A673 (cell line): ENCODE data around the gene FHIP2A. TPM values are rescaled to one million over a fixed set of nuclear protein-coding genes. Genes with fewer than 3 reads are reported as not detected.

Experiments used
- BruUV-seq: library from RNA; stranded (reverse); fragments of 400-500 nt; replicated peaks from 2 replicates; lab custom pipeline; 2021; lab: Mats Ljungman, UMichigan
- CTCF ChIA-PET: fragments of 300-600 bp; sonication (Branson Sonifier 250); formaldehyde crosslinking; loops from one replicate; lab custom pipeline; 2022; ENCODE audit warnings: antibody characterized with exemption; lab: Charles Lee
- POLR2A ChIA-PET: fragments of 300-600 bp; sonication (Branson Sonifier 250); formaldehyde crosslinking; loops from one replicate; lab custom pipeline; 2022; ENCODE audit warnings: antibody characterized with exemption; ENCODE audit not compliant: low non-redundant PET; lab: Charles Lee
- DNase-seq: peaks from one replicate; pipeline ENCODE4 v3.0.0-alpha.2; 2015; ENCODE audit warnings: low spot score
- H3K27ac ChIP-seq: fragments of 200-600 bp; sonication (generic); 2 replicates; pipeline ENCODE4 v1.5.1; 2016; ENCODE audit warnings: mixed run types, low read depth, mild to moderate bottlenecking, mixed read lengths, antibody characterized with exemption, low read length; ENCODE audit not compliant: poor library complexity, severe bottlenecking
- H3K27me3 ChIP-seq: fragments of 200-600 bp; sonication (generic); replicated peaks from 2 replicates; pipeline ENCODE4 v1.6.1; 2017; ENCODE audit warnings: mixed run types, low read depth, mild to moderate bottlenecking, mixed read lengths, antibody characterized with exemption, low read length; ENCODE audit not compliant: insufficient read depth, poor library complexity
- H3K36me3 ChIP-seq: fragments of 200-600 bp; sonication (generic); 2 replicates; pipeline ENCODE4 v1.6.1; 2016; ENCODE audit warnings: mixed run types, mild to moderate bottlenecking, mixed read lengths, antibody characterized with exemption, low read length; ENCODE audit not compliant: insufficient read depth, poor library complexity, severe bottlenecking
- H3K4me1 ChIP-seq: fragments of 200-600 bp; sonication (generic); 2 replicates; pipeline ENCODE4 v1.6.1; 2017; ENCODE audit warnings: mixed run types, mild to moderate bottlenecking, mixed read lengths, antibody characterized with exemption, low read length; ENCODE audit not compliant: insufficient read depth, poor library complexity, severe bottlenecking
- H3K4me3 ChIP-seq: fragments of 200-600 bp; sonication (generic); 2 replicates; pipeline ENCODE4 v1.5.1; 2016; ENCODE audit warnings: low read depth, mixed run types, mild to moderate bottlenecking, mixed read lengths, low read length; ENCODE audit not compliant: poor library complexity, severe bottlenecking
- H3K9me3 ChIP-seq: fragments of 200-600 bp; sonication (generic); 2 replicates; pipeline ENCODE4 v1.6.1; 2016; ENCODE audit warnings: mixed run types, low read depth, mild to moderate bottlenecking, mixed read lengths, antibody characterized with exemption, low read length; ENCODE audit not compliant: poor library complexity, severe bottlenecking
- CTCF ChIP-seq: fragments of 300-800, 200-600 bp; sonication (generic); conservative IDR thresholded peaks from 2 replicates; pipeline ENCODE4 v1.5.1; 2017; ENCODE audit warnings: low read depth, mild to moderate bottlenecking, antibody characterized with exemption, low read length, moderate library complexity, mixed read lengths
- EZH2 ChIP-seq: fragments of 200-600 bp; sonication (generic); IDR thresholded peaks from 2 replicates; pipeline ENCODE4 v1.6.1; 2017; ENCODE audit warnings: borderline replicate concordance, low read depth, mild to moderate bottlenecking, mixed read lengths, antibody characterized with exemption, low read length; ENCODE audit not compliant: poor library complexity, severe bottlenecking
- intact Hi-C: fragments of 100-400 bp; cut with micrococcal nuclease; formaldehyde crosslinking; loops from one replicate; pipeline ENCODE4 v1.10.0; 2022; ENCODE audit not compliant: unreplicated experiment
- total RNA-seq: library from RNA; stranded (reverse); gene quantifications from 2 replicates; pipeline ENCODE4 v1.2.3, GENCODE V29; 2021

Gene FHIP2A
- total RNA-seq, 1 experiment from 2014 or later = 14.4 TPM

- no peak for DNase-seq
- CTCF ChIA-PET = no interaction called here
- intact Hi-C loops = no loop called here
- BruUV-seq = no TSS peak
- POLR2A ChIA-PET = no interaction called here
- Histone ChIP-seq H3K4me3 (no peak overlapping the region), H3K27me3 (no peaks in the 10 kb centered on the region), H3K36me3 (peaks cover 4% of the 10 kb centered on the region), H3K4me1 (no peaks in the 10 kb centered on the region), H3K27ac (no peak overlapping the region), H3K9me3 (no peaks in the 10 kb centered on the region)
- TF ChIP-seq CTCF (no peak), EZH2 (no peak)
Observed at GRCh38 chr10:114867365-114867764, 45.8 kb downstream of the FHIP2A start.

GRCh38 chr10:114868870-114869519, 47.4 kb downstream of the FHIP2A start:
- POLR2A ChIA-PET = no interaction called here
- no TSS peak for BruUV-seq
- peaks cover 4% of the 10 kb centered on the region for H3K36me3 ChIP-seq

DNA sequence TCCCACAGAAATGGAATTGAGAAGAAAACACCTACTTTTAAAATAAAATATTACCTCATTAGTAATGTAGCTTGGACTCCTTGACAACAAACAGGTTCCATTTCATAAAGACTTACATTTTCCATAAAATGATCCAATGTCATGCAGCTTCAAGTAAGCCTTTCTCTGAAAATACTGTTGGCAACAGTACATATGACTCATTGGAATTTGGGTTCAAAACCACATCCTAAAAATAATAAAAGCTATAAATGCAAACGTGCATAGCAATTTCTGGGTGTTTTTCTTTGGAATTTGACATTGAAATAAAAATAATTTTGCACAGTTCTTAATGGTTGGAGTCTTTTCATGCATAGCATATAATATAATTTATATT, 47.9 kb downstream of the FHIP2A start:
- ChIA-PET CTCF (interaction anchor here (0.6 to 1.5 kb wide), 2 partner anchors 10 to 394 kb away, joined by 3 to 4 read pairs; no protein-coding TSS in a partner anchor), POLR2A (no interaction called here)
- H3K4me3 ChIP-seq = no peak overlapping the region
- H3K9me3 ChIP-seq = no peaks in the 10 kb centered on the region
- TF ChIP-seq EZH2 (no peak), CTCF (no peak)
- H3K27me3 ChIP-seq = no peaks in the 10 kb centered on the region
- H3K27ac ChIP-seq = no peak overlapping the region
- DNase-seq = peak; percentile 44
- no peaks in the 10 kb centered on the region for H3K36me3 ChIP-seq
- intact Hi-C loops = no loop called here
- no TSS peak for BruUV-seq
- no peaks in the 10 kb centered on the region for H3K4me1 ChIP-seq

More at GRCh38 chr10:114868870-114869519, 47.4 kb downstream of the FHIP2A start:
- Histone ChIP-seq H3K9me3 (no peaks in the 10 kb centered on the region), H3K27ac (no peak overlapping the region), H3K4me1 (no peaks in the 10 kb centered on the region), H3K4me3 (no peak overlapping the region), H3K27me3 (no peaks in the 10 kb centered on the region)
- CTCF ChIA-PET = interaction anchor here (0.6 to 1.5 kb wide), 2 partner anchors 10 to 393 kb away, joined by 3 to 4 read pairs; no protein-coding TSS in a partner anchor
- intact Hi-C loops = no loop called here
- TF ChIP-seq EZH2 (no peak), CTCF (no peak)
- DNase-seq = no peak
